GM21367 (cell line): Measurements from ENCODE around the gene RGS9.
"Not testable (repeated sequence)": the region's sequence is repeated elsewhere in the genome, so short reads cannot be mapped to it uniquely, and the experiment has no call there.

Experiments used
- ATAC-seq: cut with Tn5 transposase; IDR thresholded peaks from one replicate; pipeline ENCODE4 v1.9.1; 2021; ENCODE audit not compliant: unreplicated experiment

RGS9 gene

GRCh38 chr17:65109990-65110680 lies 27.0 kb upstream of the RGS9 start:
- ATAC-seq, result no peak

DNA sequence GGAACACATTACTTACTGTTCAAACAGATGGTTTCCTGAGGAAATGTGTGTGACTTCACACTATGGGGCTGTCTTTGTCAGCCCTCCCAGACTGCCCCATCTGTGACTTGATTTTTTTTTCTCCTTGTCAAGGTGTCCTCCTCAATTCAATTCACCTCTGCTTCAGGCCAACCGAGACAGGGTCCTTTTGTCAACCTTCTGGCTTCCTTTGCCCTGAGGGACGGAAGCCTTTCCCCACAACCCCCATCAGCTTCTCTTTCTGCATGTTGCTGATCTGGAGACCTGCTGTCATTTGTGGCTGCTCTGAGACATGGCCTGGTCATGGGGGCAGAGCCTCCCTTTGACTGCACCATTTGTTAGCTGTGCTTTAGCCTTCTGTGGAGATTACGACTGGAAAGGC lies 21.3 kb upstream of the RGS9 start:
- no peak for ATAC-seq

DNA sequence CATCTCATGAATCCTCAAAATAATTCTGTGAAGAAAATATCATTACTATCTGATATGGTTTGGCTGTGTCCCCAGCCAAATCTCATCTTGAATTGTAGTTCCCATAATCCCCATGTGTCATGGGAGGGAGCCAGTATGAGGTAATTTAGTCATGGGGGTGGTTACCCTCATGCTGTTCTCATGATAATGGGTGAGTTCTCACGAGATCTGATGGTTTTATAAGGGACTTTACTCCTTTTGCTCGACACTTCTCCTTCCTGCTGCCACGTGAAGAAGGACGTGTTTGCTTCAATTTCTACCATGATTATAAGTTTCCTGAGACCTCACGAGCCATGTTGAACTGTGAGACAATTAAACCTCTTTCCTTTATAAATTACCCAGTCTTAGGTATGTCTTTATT lies 20.7 kb upstream of the RGS9 start:
- not testable (repeated sequence) for ATAC-seq

DNA sequence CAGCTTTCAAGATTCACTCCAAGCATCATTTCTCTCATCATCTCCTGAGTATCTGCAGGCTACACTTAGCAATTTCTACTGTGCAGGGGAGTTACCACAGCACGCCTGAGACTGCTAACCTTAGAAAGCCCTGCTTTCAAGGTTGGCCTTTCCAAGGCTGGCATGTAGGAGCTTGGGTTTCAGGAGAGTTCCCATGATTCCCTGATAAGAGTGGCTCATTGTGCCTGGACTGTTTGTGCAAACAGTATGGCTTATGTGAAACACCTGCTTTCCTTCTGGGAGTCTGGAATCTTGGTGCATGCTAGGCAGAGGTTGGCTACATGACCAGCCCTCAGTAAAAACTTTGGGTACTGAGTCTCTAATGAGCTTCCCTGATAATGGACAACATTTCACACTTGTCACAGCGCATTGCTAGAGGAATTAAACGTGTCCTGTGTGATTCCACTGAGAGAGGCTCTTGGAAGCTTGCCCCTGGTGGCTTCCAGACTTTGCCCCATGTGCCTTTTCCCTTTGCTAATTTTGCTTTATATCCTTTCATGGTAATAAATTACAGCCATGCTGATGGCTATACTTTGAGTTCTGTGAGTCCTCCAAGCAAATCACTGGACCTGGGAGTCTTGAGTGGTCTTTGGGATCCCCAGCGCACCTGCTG lies 19.7 kb upstream of the RGS9 start:
- ATAC-seq, result no peak

GRCh38 chr17:65121368-65121767 lies 15.8 kb upstream of the RGS9 start:
- ATAC-seq, result no peak

GRCh38 chr17:65121916-65122806 lies 15.0 kb upstream of the RGS9 start:
- ATAC-seq, result no peak

DNA sequence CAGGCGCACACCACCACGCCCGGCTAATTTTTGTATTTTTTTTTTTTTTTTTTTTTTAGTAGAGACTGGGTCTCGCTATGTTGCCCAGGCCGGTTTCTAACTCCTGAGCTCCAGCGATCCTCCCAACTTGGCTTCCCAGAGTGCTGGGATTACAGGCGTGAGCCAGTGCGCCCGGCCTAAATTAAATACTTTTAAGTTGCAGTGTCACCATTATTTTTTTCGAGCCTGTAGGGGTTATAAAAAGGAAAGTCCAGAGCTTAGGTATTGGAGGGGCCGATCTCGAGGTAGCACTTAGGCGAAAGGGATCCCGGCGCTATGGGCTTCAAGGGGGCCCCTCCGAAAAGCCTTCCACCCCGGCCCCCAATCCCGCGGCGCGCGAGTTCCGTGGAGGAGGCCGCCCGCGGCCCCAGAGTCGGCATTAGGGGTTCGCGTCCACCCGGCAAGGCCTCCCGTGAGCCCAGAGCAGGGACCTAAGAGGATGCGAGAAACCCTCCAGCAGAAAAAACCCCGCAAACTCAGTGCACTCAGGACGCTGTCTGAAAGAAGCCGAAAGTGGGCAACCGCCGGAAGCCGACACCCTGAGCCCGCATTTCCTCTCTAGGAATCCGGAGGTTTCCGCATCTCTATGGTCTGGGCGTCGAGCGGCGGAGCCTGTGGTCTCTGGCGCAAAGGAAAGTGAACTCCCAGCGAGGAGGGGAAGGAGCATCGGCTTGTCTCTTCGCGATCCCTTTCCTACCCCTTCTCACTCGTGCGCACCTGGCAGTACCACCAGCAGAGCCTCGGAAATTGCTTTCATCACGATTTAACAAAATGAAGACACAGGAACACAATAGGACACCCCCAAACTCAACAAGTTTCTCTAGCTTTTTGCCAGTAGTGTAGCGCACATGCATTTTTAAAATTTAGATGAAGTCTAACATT lies 14.1 kb upstream of the RGS9 start:
- ATAC-seq, result peak; percentile 66

DNA sequence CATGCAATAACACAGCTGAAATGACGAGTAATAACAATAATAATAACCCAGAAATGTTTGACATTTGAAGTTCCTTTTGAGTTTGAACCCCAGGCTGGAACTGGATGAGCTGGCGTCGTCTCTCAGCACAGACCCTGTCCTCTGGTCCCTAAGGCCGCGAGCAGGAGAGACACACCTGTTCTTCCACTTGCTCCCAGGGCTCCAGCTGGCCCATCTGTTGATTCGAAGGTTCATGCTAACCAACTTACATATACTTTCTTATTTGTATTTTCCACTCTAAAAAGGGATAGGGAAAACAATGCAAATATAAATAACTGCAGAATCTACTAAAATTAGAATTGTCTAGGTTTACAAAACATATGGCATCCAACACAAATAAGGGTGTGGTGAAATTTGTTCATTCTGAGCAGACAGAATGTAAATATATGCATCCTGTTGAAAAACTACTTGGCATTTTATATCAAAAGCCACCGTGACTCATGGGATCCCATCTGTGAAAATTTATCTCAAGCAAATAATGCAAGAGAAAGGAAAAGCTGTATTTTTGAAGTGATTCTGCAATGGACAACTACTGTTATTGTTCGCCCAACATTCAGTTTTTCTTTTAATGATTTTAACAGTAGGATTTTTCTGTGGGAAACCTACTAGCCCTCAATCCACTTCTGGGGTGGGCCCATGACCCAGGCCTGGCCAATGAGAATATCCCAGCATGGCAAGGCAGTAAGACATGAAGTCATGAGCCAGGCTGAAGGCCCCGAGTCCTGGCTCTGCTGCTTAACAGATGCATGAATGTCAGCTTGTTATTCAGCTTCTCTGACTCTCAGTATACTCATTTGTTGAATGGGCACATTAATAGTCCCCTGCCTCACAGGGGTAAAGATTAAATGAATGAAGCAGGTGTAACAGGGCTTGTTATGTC lies 13.2 kb upstream of the RGS9 start:
- no peak for ATAC-seq

DNA sequence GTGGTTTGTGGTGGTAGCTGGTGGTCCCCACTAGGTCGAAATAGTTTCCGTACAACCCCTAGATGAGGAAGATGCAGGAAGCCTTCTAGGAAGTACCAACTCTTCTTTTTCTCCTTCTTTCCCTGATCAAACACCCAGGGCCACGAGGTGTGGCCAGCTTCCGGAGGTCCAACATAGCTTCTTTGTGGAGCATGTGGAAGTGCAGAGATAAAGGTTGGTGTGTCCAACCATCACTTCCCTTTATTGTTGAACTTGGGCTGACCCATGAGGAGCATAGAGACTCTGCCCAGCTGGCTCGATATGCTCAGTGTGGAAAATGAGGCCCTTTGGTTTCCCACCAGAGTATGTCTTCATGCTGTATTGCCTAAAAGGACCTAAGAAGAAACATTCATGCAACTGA lies 6.3 kb upstream of the RGS9 start:
- ATAC-seq, result no peak

DNA sequence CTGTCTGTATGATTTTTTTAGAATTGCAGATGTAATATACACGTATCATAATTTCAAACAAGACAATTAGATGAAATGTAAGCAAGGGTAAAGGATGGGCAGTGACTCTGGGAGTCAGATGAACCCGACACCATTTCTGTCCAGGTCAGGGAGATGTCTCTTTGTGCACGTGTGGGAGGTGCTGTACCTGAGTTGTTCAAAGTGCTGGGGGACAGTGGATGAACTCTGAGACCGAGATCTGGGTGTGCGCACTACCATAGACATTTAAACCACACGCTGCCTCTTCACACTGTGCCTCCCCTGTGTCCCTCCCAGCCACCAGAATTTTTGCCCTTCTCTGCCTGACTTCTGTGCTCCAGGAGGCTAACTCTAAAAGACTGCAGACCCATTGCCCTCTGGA lies 5.9 kb upstream of the RGS9 start:
- ATAC-seq, result no peak

DNA sequence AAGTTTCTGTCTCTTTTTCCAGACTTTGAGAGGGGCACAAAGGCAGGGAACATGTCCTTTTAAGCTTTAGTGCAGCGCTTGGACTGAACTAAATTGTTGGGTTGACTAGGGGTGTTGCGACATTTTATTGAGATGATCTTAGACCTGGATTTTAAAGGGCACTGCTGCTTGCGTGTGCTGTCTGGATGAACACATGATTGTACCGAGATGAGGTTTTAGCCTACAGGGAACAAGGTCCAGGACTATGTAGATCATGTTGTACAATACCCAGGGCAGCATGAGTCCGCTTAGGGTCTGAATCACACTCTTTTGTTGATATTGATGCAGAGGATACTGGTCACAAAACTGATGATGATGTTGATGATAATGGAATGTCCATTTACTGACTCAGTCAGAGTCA lies 5.2 kb upstream of the RGS9 start:
- ATAC-seq, result no peak

DNA sequence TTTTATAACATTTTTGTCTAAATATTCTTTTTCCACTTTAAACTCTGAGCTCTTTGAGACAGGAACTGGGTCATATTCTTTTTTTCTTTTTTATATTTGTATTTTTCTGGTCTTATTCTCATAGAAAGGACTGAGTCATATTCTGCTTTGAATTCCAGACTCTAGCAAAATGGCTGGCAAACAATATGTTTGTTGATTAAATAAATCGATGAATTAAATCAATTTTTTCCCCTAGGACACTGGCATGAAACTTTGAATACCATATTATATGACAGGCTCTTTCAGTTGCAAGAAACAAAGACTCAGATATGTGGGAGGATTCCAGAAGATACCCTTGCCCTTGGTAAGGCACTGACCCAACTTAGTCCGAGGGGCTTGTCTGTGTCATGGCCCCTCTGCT lies 3.1 kb upstream of the RGS9 start:
- no peak for ATAC-seq

DNA sequence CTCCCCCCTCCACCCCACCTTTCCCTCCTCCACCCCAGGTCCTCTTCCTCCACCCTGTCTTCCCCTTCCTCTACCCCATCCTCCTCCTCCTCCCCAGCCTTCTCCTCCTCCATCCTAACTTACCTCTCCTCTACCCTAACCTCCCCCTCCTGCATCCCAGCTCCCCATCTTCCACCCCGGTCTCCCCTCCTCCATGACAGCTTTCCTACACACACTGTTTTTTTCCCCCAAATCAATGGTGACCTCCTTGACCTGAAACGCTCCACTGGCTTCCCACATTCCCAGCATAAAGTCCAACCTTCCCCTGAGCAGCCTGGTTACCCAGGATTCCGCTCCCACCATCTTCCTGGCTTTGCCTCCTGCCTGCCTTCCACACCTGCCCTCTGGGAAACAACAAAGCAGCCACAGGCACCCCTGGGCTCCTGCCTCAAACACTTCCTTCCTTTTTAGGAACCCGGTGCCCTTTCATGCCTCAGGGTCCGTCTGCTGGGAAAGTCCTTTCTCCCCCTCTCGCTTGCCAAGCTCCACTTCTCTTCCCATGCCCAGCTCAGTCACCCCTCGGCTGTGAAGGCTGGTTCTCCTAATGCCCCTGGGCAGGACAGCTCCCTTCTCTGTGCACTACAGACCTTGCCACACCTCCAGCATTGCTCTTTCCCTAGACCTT lies 2.1 kb downstream of the RGS9 start:
- no peak for ATAC-seq

GRCh38 chr17:65142247-65142646 lies 5.1 kb downstream of the RGS9 start:
- no peak for ATAC-seq

DNA sequence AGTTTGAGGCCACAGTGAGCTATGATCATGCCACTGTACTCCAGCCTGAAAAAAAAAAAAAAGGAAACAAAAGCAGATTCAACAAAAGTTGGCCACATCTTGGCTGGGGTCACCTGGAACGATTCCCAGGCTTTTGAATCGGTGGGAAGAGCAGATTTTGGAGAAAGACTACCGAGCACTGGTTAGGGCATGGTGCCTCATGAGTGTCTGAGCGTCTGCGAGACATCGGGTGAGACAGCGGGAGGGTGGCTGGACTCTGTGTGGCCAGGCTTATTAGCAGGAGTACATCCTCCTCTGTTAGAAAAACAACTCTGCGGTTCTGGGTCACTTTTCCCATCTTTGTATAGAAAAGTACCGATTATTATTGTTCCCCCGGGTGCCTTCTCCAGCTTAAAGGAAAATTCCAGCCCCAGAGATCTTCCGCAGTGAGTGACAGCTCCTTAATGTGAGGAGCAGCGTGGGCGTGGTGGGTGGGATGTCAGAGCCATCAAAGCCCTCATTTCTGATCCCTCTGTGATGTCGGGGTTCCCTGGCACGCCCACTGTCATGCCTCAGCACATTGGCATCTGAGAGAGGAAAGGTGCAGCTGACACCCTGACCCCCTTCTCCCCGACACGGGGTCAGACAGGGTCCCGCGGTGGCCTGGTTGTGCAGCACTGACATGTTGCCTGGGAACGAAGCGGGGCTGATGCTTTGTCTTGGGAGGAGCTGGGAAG lies 6.9 kb downstream of the RGS9 start:
- no peak for ATAC-seq

DNA sequence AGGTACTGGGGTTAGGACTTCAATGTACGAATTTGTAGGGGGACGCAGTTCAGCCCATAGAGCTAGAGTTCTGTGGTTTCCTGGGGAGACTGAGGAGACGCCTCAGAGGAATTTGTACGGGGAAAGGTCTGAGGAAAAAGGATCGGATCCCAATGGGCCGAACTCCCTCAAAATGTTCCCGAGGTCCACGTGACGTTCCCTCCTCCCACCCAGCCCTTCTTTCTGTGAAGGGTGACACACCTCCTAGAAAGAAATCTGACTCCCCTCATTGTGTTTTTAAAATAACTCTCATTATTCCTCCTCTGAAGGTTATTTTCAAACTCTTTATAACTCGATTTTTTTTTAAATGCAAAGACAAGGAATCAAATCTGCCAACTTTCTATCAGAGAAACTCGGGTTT lies 8.6 kb downstream of the RGS9 start:
- ATAC-seq, result no peak

DNA sequence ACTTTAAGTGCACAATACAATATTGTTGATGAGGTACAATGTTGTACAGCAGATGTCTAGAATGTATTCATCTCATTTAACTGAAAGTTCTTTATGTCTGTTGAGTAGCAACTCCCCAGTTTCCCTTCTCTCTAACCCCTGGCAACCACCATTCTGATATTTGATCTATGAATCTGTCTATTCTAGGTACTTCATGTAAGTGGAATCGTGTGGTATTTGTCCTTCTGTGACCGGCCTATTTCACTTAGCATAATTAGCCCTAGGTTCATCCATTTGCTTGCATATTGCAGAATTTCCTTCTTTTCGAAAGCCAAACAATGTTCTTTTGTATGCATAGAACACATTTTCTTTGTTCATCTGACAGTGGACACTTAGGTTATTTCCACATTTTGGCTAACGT lies 10.8 kb downstream of the RGS9 start:
- no peak for ATAC-seq

DNA sequence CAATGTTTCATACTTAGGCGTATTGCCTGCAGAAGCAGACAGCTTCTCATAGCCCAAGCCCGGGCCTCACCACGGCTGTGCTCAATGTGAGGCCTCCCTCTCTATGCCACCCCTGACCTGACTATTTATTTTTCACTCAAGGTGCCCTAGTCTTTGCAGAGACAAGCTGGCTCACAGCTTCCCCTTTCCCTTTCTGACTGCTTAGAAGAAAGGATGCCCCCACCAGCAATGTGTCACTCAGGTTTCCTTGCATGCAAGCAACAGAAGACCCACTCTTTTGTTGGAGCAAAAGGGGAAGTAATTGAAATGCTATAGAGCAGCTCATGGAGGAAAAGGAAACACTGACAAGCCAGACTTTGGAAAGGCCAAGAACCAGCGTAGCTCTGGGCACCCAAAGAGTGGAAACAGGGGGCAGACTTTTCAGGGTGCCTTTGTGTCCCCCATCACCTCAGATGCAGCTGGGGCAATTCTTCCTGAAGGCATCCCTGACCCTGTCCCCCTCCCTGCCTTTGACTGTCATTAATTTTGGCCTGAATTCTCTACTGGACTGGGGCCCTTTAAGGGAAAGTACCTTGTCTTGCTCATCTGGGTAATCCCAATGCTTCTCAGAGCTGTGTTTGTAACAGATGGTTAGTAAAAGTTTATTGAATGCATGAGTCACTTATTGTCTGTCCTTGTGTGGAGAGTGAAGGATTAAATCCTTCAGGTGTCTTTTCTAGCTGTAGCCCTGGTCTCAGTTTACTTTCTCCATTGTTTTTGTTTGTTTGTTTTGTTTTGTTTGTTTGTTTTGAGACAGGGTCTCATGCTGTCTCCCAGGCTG lies 17.8 kb downstream of the RGS9 start:
- peak; percentile 84 for ATAC-seq
